Measurements from ENCODE around the gene DEFB118. TPM values are rescaled to one million over a fixed set of nuclear protein-coding genes. Genes with fewer than 3 reads are reported as not detected.

The DEFB118 gene
- total and polyA plus RNA-seq, 2 experiments from 2014 or later = not detected

DNA sequence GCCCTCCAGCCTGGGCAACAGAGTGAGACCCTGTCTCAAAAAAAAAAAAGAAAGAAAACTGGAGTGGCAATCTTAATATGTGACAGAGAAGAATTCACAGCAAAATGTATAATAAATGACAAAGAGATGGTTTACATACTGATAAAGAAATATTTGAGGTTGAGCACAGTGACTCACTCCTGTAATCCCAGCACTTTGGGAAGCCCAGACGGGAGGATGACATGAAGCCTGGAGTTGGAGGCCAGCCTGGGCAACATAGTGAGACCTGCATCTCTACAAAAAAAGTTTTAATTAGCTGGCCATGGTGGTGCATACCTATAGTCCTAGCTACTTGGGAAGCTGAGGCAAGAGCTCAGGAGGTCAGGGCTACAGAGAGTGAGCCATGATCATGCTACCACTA, 12.4 kb upstream of the DEFB118 start:
- TF ChIP-seq, protein P1, sequence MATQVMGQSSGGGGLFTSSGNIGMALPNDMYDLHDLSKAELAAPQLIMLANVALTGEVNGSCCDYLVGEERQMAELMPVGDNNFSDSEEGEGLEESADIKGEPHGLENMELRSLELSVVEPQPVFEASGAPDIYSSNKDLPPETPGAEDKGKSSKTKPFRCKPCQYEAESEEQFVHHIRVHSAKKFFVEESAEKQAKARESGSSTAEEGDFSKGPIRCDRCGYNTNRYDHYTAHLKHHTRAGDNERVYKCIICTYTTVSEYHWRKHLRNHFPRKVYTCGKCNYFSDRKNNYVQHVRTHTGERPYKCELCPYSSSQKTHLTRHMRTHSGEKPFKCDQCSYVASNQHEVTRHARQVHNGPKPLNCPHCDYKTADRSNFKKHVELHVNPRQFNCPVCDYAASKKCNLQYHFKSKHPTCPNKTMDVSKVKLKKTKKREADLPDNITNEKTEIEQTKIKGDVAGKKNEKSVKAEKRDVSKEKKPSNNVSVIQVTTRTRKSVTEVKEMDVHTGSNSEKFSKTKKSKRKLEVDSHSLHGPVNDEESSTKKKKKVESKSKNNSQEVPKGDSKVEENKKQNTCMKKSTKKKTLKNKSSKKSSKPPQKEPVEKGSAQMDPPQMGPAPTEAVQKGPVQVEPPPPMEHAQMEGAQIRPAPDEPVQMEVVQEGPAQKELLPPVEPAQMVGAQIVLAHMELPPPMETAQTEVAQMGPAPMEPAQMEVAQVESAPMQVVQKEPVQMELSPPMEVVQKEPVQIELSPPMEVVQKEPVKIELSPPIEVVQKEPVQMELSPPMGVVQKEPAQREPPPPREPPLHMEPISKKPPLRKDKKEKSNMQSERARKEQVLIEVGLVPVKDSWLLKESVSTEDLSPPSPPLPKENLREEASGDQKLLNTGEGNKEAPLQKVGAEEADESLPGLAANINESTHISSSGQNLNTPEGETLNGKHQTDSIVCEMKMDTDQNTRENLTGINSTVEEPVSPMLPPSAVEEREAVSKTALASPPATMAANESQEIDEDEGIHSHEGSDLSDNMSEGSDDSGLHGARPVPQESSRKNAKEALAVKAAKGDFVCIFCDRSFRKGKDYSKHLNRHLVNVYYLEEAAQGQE (IDR thresholded peaks at IDR 0.05; ENCODE audit: unreplicated experiment) = no peak
- TF ChIP-seq, protein P2, sequence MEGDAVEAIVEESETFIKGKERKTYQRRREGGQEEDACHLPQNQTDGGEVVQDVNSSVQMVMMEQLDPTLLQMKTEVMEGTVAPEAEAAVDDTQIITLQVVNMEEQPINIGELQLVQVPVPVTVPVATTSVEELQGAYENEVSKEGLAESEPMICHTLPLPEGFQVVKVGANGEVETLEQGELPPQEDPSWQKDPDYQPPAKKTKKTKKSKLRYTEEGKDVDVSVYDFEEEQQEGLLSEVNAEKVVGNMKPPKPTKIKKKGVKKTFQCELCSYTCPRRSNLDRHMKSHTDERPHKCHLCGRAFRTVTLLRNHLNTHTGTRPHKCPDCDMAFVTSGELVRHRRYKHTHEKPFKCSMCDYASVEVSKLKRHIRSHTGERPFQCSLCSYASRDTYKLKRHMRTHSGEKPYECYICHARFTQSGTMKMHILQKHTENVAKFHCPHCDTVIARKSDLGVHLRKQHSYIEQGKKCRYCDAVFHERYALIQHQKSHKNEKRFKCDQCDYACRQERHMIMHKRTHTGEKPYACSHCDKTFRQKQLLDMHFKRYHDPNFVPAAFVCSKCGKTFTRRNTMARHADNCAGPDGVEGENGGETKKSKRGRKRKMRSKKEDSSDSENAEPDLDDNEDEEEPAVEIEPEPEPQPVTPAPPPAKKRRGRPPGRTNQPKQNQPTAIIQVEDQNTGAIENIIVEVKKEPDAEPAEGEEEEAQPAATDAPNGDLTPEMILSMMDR (conservative IDR thresholded peaks at IDR 0.05; ENCODE audit: low read depth in 2 of 2) = no peak
- TF ChIP-seq JUNB (IDR thresholded peaks at IDR 0.05; ENCODE audit: unreplicated experiment) (no peak), POLR2AphosphoS5 (IDR thresholded peaks at IDR 0.05; ENCODE audit: low read depth) (no peak), CREB1 (CRISPR knock-in tag; IDR thresholded peaks at IDR 0.05; ENCODE audit: low read depth) (no peak), EZH2phosphoT487 (IDR thresholded peaks at IDR 0.05; ENCODE audit: unreplicated experiment) (no peak), EZH2 (IDR thresholded peaks at IDR 0.05; ENCODE audit: low read depth, unreplicated experiment) (no peak)
- TF ChIP-seq, protein P3, sequence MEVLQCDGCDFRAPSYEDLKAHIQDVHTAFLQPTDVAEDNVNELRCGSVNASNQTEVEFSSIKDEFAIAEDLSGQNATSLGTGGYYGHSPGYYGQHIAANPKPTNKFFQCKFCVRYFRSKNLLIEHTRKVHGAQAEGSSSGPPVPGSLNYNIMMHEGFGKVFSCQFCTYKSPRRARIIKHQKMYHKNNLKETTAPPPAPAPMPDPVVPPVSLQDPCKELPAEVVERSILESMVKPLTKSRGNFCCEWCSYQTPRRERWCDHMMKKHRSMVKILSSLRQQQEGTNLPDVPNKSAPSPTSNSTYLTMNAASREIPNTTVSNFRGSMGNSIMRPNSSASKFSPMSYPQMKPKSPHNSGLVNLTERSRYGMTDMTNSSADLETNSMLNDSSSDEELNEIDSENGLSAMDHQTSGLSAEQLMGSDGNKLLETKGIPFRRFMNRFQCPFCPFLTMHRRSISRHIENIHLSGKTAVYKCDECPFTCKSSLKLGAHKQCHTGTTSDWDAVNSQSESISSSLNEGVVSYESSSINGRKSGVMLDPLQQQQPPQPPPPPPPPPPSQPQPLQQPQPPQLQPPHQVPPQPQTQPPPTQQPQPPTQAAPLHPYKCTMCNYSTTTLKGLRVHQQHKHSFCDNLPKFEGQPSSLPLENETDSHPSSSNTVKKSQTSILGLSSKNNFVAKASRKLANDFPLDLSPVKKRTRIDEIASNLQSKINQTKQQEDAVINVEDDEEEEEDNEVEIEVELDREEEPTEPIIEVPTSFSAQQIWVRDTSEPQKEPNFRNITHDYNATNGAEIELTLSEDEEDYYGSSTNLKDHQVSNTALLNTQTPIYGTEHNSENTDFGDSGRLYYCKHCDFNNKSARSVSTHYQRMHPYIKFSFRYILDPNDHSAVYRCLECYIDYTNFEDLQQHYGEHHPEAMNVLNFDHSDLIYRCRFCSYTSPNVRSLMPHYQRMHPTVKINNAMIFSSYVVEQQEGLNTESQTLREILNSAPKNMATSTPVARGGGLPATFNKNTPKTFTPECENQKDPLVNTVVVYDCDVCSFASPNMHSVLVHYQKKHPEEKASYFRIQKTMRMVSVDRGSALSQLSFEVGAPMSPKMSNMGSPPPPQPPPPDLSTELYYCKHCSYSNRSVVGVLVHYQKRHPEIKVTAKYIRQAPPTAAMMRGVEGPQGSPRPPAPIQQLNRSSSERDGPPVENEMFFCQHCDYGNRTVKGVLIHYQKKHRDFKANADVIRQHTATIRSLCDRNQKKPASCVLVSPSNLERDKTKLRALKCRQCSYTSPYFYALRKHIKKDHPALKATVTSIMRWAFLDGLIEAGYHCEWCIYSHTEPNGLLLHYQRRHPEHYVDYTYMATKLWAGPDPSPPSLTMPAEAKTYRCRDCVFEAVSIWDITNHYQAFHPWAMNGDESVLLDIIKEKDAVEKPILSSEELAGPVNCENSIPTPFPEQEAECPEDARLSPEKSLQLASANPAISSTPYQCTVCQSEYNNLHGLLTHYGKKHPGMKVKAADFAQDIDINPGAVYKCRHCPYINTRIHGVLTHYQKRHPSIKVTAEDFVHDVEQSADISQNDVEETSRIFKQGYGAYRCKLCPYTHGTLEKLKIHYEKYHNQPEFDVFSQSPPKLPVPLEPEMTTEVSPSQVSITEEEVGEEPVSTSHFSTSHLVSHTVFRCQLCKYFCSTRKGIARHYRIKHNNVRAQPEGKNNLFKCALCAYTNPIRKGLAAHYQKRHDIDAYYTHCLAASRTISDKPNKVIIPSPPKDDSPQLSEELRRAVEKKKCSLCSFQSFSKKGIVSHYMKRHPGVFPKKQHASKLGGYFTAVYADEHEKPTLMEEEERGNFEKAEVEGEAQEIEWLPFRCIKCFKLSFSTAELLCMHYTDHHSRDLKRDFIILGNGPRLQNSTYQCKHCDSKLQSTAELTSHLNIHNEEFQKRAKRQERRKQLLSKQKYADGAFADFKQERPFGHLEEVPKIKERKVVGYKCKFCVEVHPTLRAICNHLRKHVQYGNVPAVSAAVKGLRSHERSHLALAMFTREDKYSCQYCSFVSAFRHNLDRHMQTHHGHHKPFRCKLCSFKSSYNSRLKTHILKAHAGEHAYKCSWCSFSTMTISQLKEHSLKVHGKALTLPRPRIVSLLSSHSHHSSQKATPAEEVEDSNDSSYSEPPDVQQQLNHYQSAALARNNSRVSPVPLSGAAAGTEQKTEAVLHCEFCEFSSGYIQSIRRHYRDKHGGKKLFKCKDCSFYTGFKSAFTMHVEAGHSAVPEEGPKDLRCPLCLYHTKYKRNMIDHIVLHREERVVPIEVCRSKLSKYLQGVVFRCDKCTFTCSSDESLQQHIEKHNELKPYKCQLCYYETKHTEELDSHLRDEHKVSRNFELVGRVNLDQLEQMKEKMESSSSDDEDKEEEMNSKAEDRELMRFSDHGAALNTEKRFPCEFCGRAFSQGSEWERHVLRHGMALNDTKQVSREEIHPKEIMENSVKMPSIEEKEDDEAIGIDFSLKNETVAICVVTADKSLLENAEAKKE (CRISPR knock-in tag; IDR thresholded peaks at IDR 0.05) = no peak
- no peaks in the 10 kb centered on the region for H3K36me3 ChIP-seq (ENCODE audit: insufficient read depth)
- DNase-seq (ENCODE audit: low spot score) (no peak), ATAC-seq (no peak)
- no peak overlapping the region for H3K4me2 ChIP-seq
- peaks cover 4% of the 10 kb centered on the region; the same call in 2 of the 3 replicates for H3K36me3 Mint-ChIP-seq (ENCODE audit: low read depth)
- no peaks in the 10 kb centered on the region for H3F3A ChIP-seq (replicated peaks; ENCODE audit: low read depth)
- H3K27me3 ChIP-seq (ENCODE audit: insufficient read depth) = no peaks in the 10 kb centered on the region
- no peaks in the 10 kb centered on the region for H3K4me1 ChIP-seq (ENCODE audit: insufficient read depth)
- no peak overlapping the region for H3K4me3 Mint-ChIP-seq
- H3K4me1 Mint-ChIP-seq = no peaks in the 10 kb centered on the region
- H3K9me3 Mint-ChIP-seq = peaks cover 89% of the 10 kb centered on the region
- no peaks in the 10 kb centered on the region for H4K20me1 ChIP-seq (replicated peaks; ENCODE audit: insufficient read depth)
- H3K4me3 ChIP-seq = no peak overlapping the region
- no peaks in the 10 kb centered on the region for H3K27me3 Mint-ChIP-seq (ENCODE audit: insufficient read depth, low read depth, poor library complexity)
- no peaks in the 10 kb centered on the region for H3K9me2 ChIP-seq (ENCODE audit: insufficient read depth)
- H3K79me2 ChIP-seq (replicated peaks; ENCODE audit: insufficient read depth) = no peaks in the 10 kb centered on the region
- no peak overlapping the region for H2AFZ ChIP-seq
- no peak overlapping the region for H3K27ac ChIP-seq (ENCODE audit: low read depth)
- no peak overlapping the region for H3K27ac Mint-ChIP-seq
